ENCODE measurements around the gene MYH15.

Gene MYH15

GRCh38 chr3:108354562-108354961 is 155.8 kb downstream of the MYH15 start:
- TF ChIP-seq POLR2A (IDR thresholded peaks at IDR 0.05; ENCODE audit: low read length) (no peak), GATA1 (IDR thresholded peaks at IDR 0.05; ENCODE audit: low read depth, low read length) (no peak)
- DNase-seq: no peak

- TF ChIP-seq GATA1 (IDR thresholded peaks at IDR 0.05; ENCODE audit: low read depth, low read length) (no peak), POLR2A (IDR thresholded peaks at IDR 0.05; ENCODE audit: low read length) (no peak)
- no peak for DNase-seq
Measured at GRCh38 chr3:108352176-108352575, 158.2 kb downstream of the MYH15 start.

- no peak for DNase-seq
- TF ChIP-seq GATA1 (IDR thresholded peaks at IDR 0.05; ENCODE audit: low read depth, low read length): no peak
- TF ChIP-seq POLR2A (IDR thresholded peaks at IDR 0.05; ENCODE audit: low read length): no peak
Measured at GRCh38 chr3:108346301-108347227, 163.8 kb downstream of the MYH15 start.

GRCh38 chr3:108345492-108346205 is 164.7 kb downstream of the MYH15 start:
- no peak for TF ChIP-seq GATA1 (IDR thresholded peaks at IDR 0.05; ENCODE audit: low read depth, low read length)
- no peak for TF ChIP-seq POLR2A (IDR thresholded peaks at IDR 0.05; ENCODE audit: low read length)
- DNase-seq: no peak

GRCh38 chr3:108343491-108343890 is 166.9 kb downstream of the MYH15 start:
- no peak for DNase-seq
- TF ChIP-seq GATA1 (IDR thresholded peaks at IDR 0.05; ENCODE audit: low read depth, low read length) (no peak), POLR2A (IDR thresholded peaks at IDR 0.05; ENCODE audit: low read length) (no peak)

GRCh38 chr3:108342837-108343486 is 167.4 kb downstream of the MYH15 start:
- no peak for TF ChIP-seq POLR2A (IDR thresholded peaks at IDR 0.05; ENCODE audit: low read length)
- no peak for TF ChIP-seq GATA1 (IDR thresholded peaks at IDR 0.05; ENCODE audit: low read depth, low read length)
- DNase-seq: no peak

GRCh38 chr3:108341911-108342310 is 168.5 kb downstream of the MYH15 start:
- TF ChIP-seq GATA1 (IDR thresholded peaks at IDR 0.05; ENCODE audit: low read depth, low read length) (no peak), POLR2A (IDR thresholded peaks at IDR 0.05; ENCODE audit: low read length) (no peak)
- DNase-seq: no peak

- DNase-seq: no peak
- TF ChIP-seq GATA1 (IDR thresholded peaks at IDR 0.05; ENCODE audit: low read depth, low read length) (no peak), POLR2A (IDR thresholded peaks at IDR 0.05; ENCODE audit: low read length) (no peak)
Measured at GRCh38 chr3:108338901-108339545, 171.4 kb downstream of the MYH15 start.

- DNase-seq: no peak
- no peak for TF ChIP-seq GATA1 (IDR thresholded peaks at IDR 0.05; ENCODE audit: low read depth, low read length)
- TF ChIP-seq POLR2A (IDR thresholded peaks at IDR 0.05; ENCODE audit: low read length): no peak
Measured at GRCh38 chr3:108334701-108335100, 175.7 kb downstream of the MYH15 start.

- no peak for TF ChIP-seq POLR2A (IDR thresholded peaks at IDR 0.05; ENCODE audit: low read length)
- TF ChIP-seq GATA1 (IDR thresholded peaks at IDR 0.05; ENCODE audit: low read depth, low read length): no peak
- no peak for DNase-seq
Measured at GRCh38 chr3:108333961-108334360, 176.4 kb downstream of the MYH15 start.

- TF ChIP-seq POLR2A (IDR thresholded peaks at IDR 0.05; ENCODE audit: low read length): no peak
- TF ChIP-seq GATA1 (IDR thresholded peaks at IDR 0.05; ENCODE audit: low read depth, low read length): no peak
- DNase-seq: no peak
Measured at GRCh38 chr3:108331792-108332191, 178.6 kb downstream of the MYH15 start.
